ENCODE measurements around the gene TRPM2. TPM values are rescaled to one million over a fixed set of nuclear protein-coding genes. Genes with fewer than 3 reads are reported as not detected.

TRPM2 gene
- total and polyA plus RNA-seq, 2 donors (not counting 3 experiments of a cell fraction or from before 2014, with no cell fraction given): not detected

- dilution Hi-C loops (cut with MboI; ENCODE audit: extremely low pct_ligation_motif_present, low sequenced_read_pairs): no loop called here
- CTCF ChIA-PET: interaction anchor here (1.2 kb wide), 1 partner anchor 12 kb away, joined by 3 read pairs; no protein-coding TSS in a partner anchor
- no peak for FAIRE-seq
Measured at GRCh38 chr21:44372616-44373015, 19.2 kb downstream of the TRPM2 start.

More at GRCh38 chr21:44372616-44373015, 19.2 kb downstream of the TRPM2 start:
- Histone ChIP-seq H3K4me3 (replicated peaks in 1 of 3; ENCODE audit: insufficient read depth in 1 of 3, low read depth in 1 of 3, low read length in 3 of 3) (no peak overlapping the region), H3K4me1 (ENCODE audit: control insufficient read depth, extremely low read depth, insufficient read depth, low read length) (no peaks in the 10 kb centered on the region), H3K27me3 (ENCODE audit: control insufficient read depth in 2 of 2, insufficient read depth in 2 of 2, low read length in 2 of 2) (no peaks in the 10 kb centered on the region), H2AFZ (ENCODE audit: low read depth, low read length) (no peak overlapping the region), H3K4me2 (ENCODE audit: insufficient read depth, low read length) (no peak overlapping the region), H3K9ac (replicated peaks; ENCODE audit: extremely low read depth, insufficient read depth, low read length) (no peak overlapping the region), H3K36me3 (ENCODE audit: control insufficient read depth in 2 of 2, extremely low read depth in 1 of 2, insufficient read depth in 2 of 2, low read length in 2 of 2) (no peaks in the 10 kb centered on the region), H3K27ac (ENCODE audit: insufficient read depth, low read depth, low read length) (no peak overlapping the region), H3K79me2 (ENCODE audit: control insufficient read depth, insufficient read depth, low read length) (no peaks in the 10 kb centered on the region), H4K20me1 (replicated peaks; ENCODE audit: control insufficient read depth, extremely low read depth, insufficient read depth, low read length) (no peaks in the 10 kb centered on the region), H3K9me1 (replicated peaks; ENCODE audit: control insufficient read depth, extremely low read depth, insufficient read depth, low read length) (no peaks in the 10 kb centered on the region), H3K9me3 (replicated peaks; ENCODE audit: control insufficient read depth, insufficient read depth, low read length) (no peaks in the 10 kb centered on the region)
- BruUV-seq (replicated peaks): no TSS peak
- TF ChIP-seq GATA2 (IDR thresholded peaks at IDR 0.05; ENCODE audit: insufficient read depth, insufficient read length, low read depth, low read length) (no peak), MYC (IDR thresholded peaks at IDR 0.05; ENCODE audit: low read depth, low read length) (no peak), POLR2AphosphoS5 (IDR thresholded peaks at IDR 0.05; ENCODE audit: insufficient read depth, low read depth, low read length) (no peak), EZH2 (IDR thresholded peaks at IDR 0.05; ENCODE audit: borderline replicate concordance, low read depth, low read length, severe bottlenecking) (no peak), FOS (IDR thresholded peaks at IDR 0.05; ENCODE audit: borderline replicate concordance, insufficient read depth, low read length) (no peak), MAX (IDR thresholded peaks at IDR 0.05; ENCODE audit: insufficient read depth, insufficient read length) (no peak), POLR2A (IDR thresholded peaks at IDR 0.05; ENCODE audit: low read depth, low read length) (no peak), JUN (IDR thresholded peaks at IDR 0.05; ENCODE audit: borderline replicate concordance, insufficient read depth, insufficient read length, low read depth) (no peak)
- TF ChIP-seq, protein P1, sequence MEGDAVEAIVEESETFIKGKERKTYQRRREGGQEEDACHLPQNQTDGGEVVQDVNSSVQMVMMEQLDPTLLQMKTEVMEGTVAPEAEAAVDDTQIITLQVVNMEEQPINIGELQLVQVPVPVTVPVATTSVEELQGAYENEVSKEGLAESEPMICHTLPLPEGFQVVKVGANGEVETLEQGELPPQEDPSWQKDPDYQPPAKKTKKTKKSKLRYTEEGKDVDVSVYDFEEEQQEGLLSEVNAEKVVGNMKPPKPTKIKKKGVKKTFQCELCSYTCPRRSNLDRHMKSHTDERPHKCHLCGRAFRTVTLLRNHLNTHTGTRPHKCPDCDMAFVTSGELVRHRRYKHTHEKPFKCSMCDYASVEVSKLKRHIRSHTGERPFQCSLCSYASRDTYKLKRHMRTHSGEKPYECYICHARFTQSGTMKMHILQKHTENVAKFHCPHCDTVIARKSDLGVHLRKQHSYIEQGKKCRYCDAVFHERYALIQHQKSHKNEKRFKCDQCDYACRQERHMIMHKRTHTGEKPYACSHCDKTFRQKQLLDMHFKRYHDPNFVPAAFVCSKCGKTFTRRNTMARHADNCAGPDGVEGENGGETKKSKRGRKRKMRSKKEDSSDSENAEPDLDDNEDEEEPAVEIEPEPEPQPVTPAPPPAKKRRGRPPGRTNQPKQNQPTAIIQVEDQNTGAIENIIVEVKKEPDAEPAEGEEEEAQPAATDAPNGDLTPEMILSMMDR (IDR thresholded peaks at IDR 0.05; ENCODE audit: extremely low read depth in 1 of 2, insufficient read depth in 1 of 2, low read depth in 1 of 2, low read length in 2 of 2): no peak
- DNase-seq (ENCODE audit: low read depth, low spot score): no peak
- POLR2A ChIA-PET: no interaction called here
- intact Hi-C loops (cut with micrococcal nuclease): no loop called here

Measured in endothelial cell of umbilical vein (primary cell).